ENCODE results near the gene RNF144A.
"Not testable (repeated sequence)": the region's sequence is repeated elsewhere in the genome, so short reads cannot be mapped to it uniquely, and the experiment has no call there.

The RNF144A gene

GRCh38 chr2:6970976-6971480, 53.8 kb downstream of the RNF144A start:
- DNase-seq, result no peak

DNA sequence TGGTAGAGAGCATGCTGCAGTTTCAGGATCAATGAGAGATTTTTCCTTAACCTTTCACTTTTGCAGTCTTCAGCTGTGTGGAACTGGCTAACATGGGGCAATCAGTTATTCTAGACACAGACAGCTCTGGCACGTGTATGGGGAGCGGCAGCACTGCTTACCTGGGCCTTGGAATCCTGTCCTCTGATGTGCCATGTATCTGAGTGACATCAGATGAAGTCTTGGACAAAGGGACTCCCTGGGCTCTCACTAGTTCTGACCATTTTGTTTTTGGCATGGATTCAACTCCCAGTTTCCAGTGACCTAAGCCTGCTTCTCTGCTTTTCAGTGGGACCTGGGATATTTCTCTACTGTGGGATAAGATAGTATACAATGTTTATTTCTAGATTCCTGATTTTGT, 54.3 kb downstream of the RNF144A start:
- DNase-seq, result no peak

- DNase-seq, result no peak
These were observed 55.0 kb downstream of the RNF144A start for GRCh38 chr2:6972067-6972710.

DNA sequence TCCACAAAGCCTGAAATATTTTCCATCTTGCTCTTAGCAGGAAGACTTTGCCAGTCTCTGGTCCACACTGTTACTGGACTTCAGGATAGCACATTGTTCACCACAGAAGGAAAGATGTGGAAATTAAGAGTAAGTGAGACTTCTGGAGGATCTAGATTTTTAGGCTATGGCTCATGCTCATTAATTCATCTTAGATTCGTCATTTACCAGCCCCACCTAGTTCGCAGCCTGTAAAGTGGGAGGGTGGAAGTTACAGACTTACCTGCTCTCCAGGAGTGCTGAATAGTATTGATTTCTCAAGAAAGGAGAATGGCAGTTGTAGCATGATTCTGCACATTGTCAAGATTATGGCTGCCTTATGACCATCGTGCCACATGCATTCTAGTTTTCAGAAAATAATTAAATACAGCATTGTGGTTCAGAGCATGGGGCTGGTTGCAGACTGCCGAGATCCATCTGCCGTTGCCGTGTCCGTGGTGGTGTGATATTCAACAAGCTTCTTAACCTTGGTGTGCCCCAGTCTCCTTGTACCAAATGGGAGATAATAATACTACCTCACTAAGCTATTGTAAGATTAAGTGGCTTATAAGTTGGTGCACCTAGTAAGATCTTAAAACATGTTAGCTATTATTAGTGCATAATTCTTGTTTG, 56.8 kb downstream of the RNF144A start:
- DNase-seq, result no peak

- DNase-seq, result no peak
These were observed 58.8 kb downstream of the RNF144A start for GRCh38 chr2:6975988-6976387.

GRCh38 chr2:6977113-6977741, 60.0 kb downstream of the RNF144A start:
- DNase-seq, result peak in 36 of 56 donors; percentile 13 to 77 (median 42)

- DNase-seq, result no peak
These were observed 60.6 kb downstream of the RNF144A start for GRCh38 chr2:6977786-6978185.

DNA sequence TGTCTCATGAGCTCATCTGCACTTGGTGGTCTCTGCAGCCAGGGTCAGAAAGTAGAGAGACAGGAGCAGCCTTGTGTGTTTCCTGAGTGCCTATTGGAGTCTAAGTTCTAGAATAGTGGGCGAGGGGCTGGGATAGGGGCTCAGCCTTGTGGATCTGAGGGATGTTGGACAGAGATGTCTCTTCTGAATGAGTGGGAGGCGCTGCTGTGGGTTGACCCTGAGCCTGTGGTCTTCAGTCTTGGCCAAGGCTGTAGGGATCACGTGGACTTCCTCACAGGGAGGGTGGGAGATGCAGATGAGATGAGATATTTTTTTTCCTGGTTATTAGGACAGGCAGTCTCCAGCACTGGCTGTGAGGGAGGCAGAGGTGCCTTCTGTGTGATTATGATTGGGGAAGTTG, 61.8 kb downstream of the RNF144A start:
- no peak for DNase-seq

DNA sequence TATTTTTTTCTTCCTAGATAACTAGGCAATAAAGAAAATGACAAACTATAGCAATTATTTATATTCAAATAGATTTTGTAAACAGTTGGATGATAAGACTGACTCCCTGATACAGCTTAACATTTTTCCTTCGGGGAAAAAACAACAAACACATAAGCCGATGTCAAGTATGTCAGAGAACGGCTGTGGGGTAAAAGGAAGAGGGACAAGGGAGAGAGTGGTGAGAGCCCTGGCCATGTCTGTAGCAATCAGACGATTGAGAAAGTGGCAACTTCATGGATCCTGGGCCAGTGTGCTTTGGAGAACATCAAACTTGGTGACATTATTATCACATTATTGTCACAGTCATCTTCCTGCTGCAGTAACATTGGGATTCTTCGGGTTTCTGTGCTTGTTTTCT, 65.2 kb downstream of the RNF144A start:
- DNase-seq, result no peak

DNA sequence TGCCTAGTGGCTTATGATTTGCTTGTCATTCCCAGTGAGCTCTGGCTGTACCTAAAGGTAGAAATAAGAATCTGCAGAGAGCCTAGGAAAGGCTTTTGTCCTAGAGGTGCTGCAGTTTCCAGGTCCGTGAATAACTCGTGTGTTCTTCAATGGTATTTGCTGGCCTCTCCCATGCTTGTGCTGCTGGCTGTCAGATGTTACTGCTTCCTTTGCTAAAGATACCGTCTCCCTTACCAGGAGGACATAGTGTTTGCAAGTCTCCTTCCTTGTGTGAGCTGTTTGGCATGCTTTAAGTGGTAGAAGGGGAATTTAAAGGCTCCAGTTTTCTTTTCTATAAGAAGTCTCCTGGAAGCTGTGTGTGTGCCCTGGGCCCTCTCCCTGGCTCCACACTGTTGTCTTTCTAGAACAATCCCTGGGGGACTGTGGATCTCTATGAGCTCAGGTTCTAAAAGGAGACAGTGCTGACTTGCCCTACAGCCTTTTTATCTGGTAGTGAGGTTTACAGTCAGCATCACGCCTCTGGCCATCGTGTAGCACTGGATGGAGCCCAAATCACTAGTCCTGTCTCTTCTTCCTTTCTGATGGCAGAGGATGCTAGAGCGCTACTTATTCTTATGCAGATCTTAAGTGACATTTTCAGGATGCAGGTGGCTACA, 65.8 kb downstream of the RNF144A start:
- peak in 1 of 56 donors; percentile 26 for DNase-seq

GRCh38 chr2:6986301-6986911, 69.2 kb downstream of the RNF144A start:
- peak in 9 of 56 donors; percentile 16 to 56 (median 25) for DNase-seq

GRCh38 chr2:6986912-6987361, 69.7 kb downstream of the RNF144A start:
- DNase-seq, result peak in 31 of 56 donors; percentile 9 to 75 (median 42)

DNA sequence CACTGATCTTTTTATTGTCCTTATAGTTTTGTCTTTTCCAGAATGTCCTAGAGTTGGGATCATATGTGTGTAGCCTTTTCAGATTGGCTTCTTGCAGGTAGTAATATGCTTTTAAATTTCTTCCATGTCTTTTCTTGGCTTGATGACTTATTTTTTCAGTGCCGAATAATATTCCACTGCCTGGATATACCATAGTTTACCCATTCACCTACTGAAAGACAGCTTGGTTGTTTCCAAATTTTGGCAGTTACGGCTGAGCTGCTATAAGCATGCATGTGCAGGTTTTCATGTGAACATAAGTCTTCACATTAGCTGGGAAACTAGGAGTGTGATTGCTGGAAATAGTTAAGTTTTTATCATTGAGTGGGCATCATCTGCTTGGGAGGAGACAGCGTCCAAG, 73.7 kb downstream of the RNF144A start:
- DNase-seq, result no peak

GRCh38 chr2:6992794-6993228, 75.6 kb downstream of the RNF144A start:
- peak in 1 of 56 donors; percentile 44 for DNase-seq

DNA sequence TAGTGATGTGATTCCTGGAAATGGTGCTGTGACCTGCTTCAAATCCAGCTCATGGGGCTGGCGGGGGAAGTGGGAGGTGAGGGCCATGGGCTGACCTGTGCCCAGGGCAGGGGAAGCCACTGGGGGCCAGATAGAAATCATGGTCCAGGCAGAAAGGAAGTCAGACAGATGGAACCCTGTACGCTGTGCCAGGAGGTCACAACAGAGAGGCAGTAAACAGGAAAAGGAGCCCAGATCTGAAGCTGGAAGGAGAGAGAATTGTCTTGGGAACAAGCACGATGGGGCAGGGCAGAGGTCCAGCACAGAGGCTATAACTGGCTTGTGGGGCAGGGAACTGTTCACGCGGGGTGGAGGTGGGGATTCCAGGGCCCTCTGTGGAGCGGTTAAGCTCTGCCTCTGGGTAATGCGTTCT, 76.0 kb downstream of the RNF144A start:
- DNase-seq, result peak in 48 of 56 donors; percentile 26 to 81 (median 56)

DNA sequence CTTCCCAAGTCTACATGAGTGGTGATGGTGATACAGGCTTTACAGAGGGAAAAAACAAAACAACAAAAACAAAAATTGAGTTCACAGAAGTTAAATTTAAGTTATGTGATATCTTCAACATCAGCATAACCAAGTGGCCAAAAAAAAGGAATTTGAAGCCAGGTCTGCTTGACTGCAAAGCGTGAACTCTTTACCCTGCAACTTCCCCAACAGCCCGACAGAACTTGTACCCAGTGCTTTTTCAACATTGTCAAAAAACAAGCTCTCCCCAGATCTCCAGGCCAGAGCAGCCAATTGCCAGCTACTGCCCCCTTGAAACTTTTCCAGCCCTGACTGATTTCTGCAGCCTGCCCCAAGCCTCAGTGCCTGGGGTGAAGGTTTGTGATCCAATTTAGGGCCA, 76.7 kb downstream of the RNF144A start:
- peak in 2 of 56 donors; percentile 26 to 28 for DNase-seq

DNA sequence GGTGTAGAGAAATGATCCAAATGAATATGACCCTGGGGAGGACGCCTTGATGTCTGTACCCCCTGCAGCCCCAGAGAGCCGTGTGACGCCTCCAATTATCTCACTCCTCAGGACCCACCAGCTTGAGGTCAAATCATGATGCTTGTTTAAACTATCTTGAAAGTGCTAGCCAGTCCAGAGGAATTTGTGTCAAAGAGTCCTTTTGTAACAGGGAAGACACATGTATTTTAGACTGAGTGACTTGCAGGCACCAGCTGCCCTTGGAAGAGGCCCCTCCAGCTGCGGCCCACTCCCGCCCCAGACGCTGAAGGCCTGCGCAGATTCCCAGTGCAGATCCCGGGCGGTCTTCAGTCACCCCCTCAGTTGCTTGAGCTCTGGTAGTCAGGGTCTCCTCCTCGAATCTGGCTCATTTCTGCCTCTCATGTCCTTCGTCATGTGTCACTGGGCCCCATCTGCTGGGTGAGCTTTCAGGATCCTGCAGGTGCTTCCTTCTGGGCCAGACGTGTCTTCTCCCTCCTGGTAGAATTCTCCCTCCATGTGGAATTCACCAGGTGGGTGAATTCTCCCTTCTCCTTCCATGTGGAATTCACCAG, 77.4 kb downstream of the RNF144A start:
- peak in 2 of 56 donors; percentile 17 to 28 for DNase-seq

GRCh38 chr2:6995391-6996097, 78.3 kb downstream of the RNF144A start:
- no peak for DNase-seq

DNA sequence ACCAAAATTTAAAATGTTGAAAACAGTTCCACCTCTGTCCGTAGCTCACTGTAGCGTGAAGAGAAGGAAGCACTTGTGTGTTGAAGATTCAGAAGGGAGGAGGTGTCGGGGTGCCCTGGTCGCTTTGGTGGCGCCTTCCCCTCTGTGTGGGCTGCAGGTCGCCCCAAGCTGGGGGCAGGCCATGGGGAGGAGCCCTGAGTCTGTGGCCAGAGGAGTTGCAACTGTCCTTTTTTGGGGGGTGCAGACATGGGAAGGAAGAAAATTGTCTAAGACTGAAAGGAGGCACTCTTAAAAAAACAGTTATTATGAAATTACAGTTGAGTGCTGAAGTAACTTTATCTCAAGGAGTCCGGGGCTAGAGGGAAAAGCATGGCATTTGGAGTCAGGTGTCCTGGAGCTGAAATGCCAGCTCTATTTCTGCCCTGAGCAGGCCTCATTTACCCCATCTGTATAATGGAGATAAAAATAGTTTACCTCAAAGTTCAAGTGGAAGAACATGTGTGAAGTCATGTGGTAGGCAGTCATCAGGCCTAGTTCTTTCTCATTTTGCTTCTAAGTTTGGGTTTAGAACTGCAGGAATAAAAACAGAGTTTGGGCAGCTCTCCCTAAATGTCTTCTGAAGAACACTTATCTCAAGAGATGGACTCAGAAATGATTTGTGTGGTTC, 82.1 kb downstream of the RNF144A start:
- no peak for DNase-seq

- not testable (repeated sequence) for DNase-seq
These were observed 84.2 kb downstream of the RNF144A start for GRCh38 chr2:7001395-7001794.

All from amygdala (tissue), 56 donors.